ENCODE data around the gene RSPH6A. TPM values are rescaled to one million over a fixed set of nuclear protein-coding genes. Genes with fewer than 3 reads are reported as not detected.

Gene RSPH6A
- total RNA-seq, 1 donor from 2014 or later, result 0.48 TPM

DNA sequence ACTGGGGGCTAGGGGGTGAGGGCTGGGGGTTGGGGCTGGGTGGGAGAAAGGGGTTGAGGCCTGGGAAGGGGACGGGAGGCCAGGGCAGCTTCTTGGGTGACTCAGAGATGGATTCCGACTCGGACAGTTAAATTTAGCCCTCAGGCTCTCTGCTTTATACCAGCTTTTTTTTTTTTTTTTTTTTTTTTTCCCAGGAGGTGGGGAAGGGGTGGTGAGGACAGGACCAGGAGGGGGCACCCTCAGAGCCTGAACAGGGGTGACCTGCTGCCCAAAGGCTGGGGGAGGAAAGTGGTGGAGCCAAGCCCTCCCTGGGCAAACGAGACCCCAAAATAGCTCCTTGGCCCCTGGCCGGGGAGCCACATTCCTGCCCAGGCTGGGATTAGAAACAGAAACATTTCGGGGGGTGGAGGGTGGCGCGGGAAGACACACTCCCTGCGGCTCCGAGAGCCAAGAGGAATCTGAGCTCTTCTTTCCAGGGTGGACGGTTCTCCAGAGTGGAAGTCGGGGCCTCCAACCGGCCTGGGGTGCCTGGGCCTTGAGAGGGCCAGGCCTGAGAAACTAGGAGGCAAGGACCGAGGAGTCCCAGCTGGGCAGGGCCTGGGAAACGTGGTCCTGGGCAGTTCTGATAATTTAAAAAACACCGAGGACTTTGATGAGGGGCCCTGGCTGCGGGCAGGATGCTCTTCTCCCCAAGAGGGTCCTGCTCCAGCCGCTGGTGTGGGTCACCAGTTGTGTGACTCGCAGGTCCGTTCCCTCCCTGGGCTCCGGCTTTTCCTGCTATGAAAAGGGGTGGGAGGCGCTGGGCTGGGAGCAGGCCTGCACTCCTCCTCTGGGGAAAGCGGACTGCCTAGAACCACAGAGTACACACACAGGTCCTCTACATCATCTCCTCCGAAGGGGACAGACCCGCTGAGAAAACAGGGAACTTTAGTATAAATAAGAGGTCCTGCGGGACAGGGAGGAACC lies 32.0 kb downstream of the RSPH6A start:
- H3K9me3 Mint-ChIP-seq (ENCODE audit: low read depth), result no peaks in the 10 kb centered on the region
- H3K4me3 Mint-ChIP-seq (ENCODE audit: low read depth), result no peak overlapping the region
- no peak overlapping the region for H3K27ac Mint-ChIP-seq
- TF ChIP-seq, protein P1, sequence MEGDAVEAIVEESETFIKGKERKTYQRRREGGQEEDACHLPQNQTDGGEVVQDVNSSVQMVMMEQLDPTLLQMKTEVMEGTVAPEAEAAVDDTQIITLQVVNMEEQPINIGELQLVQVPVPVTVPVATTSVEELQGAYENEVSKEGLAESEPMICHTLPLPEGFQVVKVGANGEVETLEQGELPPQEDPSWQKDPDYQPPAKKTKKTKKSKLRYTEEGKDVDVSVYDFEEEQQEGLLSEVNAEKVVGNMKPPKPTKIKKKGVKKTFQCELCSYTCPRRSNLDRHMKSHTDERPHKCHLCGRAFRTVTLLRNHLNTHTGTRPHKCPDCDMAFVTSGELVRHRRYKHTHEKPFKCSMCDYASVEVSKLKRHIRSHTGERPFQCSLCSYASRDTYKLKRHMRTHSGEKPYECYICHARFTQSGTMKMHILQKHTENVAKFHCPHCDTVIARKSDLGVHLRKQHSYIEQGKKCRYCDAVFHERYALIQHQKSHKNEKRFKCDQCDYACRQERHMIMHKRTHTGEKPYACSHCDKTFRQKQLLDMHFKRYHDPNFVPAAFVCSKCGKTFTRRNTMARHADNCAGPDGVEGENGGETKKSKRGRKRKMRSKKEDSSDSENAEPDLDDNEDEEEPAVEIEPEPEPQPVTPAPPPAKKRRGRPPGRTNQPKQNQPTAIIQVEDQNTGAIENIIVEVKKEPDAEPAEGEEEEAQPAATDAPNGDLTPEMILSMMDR (IDR thresholded peaks at IDR 0.05; ENCODE audit: unreplicated experiment), result no peak
- H3K27me3 Mint-ChIP-seq, result no peaks in the 10 kb centered on the region
- H3K36me3 Mint-ChIP-seq (ENCODE audit: insufficient read depth), result peaks cover 17% of the 10 kb centered on the region
- peaks cover 12% of the 10 kb centered on the region for H3K4me1 Mint-ChIP-seq (ENCODE audit: low read depth)
- no peak for DNase-seq (ENCODE audit: low spot score, unreplicated experiment)

DNA sequence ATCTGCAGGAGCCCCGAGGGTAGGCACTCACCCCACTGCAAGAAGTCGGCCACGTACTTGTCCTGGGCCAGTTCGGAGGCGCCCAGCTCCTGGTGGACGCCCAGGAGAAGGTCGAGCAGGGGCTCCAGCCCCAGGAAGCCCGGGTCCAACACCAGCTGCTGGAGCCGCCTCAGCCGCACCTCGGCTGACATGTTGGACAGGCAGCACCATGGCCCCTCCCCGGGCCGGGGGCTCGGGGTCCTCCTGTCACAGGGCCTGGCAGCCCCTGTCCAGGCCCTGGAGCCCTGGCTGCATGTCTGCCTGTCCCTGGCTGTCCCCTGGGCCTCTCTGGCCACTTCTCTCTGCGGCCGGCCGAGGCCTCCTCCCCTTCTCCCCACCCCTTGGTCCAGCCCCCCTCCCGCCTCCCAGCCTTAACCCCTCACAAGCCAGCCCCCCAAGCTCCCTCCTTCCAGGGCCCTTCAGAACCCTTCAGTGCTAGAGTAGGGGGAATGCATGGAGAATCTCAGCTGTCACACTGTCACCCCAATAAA lies 32.9 kb downstream of the RSPH6A start, which contains the start of gene DMPK:
Gene DMPK, minus strand, starts transcription at position 329 of the 530 bp plus-strand sequence. Its CDS starts 138 bp downstream, at position 191.
- H3K27ac Mint-ChIP-seq, result no peak within 1 kb of the TSS
- TF ChIP-seq, protein P1 (IDR thresholded peaks at IDR 0.05; ENCODE audit: unreplicated experiment), result no peak
- no peak within 1 kb of the TSS for H3K4me3 Mint-ChIP-seq (ENCODE audit: low read depth)
- H3K4me1 Mint-ChIP-seq (ENCODE audit: low read depth), result peaks cover 12% of the 10 kb centered on the region
- H3K27me3 Mint-ChIP-seq, result no peaks in the 10 kb centered on the region
- peaks cover 14% of the 10 kb centered on the region for H3K36me3 Mint-ChIP-seq (ENCODE audit: insufficient read depth)
- DNase-seq (ENCODE audit: low spot score, unreplicated experiment), result no peak
- H3K9me3 Mint-ChIP-seq (ENCODE audit: low read depth), result no peaks in the 10 kb centered on the region

DNA sequence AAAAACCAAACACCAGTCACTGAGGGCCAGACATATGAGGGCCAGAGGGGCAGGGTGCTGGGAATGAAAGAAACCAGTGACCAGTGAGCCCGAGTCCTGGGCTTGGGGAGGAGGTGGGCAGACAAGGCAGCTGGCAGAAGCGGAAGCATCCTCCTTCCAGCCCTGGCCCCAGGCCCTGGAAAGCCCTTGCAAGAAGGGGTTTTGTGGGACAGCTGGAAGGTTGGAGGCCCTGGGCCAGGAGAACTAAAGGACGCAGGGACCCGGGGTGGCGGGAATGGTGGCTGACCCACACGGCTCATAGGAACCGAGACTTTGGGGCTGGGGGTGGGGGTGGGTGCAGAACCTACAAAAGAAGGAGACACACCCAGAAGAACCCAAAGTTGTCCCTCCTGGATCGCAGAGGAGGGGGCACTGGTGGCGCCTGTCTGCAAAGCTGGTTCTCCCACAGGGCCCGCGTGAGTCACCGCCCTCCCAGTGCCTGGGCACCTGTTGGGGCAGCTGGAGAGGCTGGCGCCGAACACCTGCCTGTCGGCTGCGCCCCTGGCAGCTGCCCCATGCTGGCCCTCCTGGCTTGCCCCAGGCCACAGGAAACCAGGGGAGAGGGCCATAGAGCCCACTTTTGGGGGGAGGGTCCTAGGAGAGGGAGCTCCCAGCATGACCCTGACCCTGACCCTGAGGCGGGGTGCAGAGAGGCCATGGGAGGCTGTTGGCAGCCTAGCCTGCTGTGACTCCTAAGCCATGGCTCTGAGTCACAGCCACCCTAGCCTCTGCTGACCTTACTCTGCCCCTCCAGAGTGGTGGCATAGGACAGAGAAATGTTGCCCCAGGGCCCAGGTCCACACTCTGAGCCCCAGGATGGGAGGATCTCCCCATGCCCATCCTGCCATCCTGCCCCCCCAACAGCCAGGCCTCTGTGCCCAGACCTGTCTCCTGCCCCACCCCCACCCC lies 33.6 kb downstream of the RSPH6A start:
- no peaks in the 10 kb centered on the region for H3K27me3 Mint-ChIP-seq
- peaks cover 12% of the 10 kb centered on the region for H3K4me1 Mint-ChIP-seq (ENCODE audit: low read depth)
- no peaks in the 10 kb centered on the region for H3K9me3 Mint-ChIP-seq (ENCODE audit: low read depth)
- TF ChIP-seq, protein P1 (IDR thresholded peaks at IDR 0.05; ENCODE audit: unreplicated experiment), result no peak
- no peak overlapping the region for H3K27ac Mint-ChIP-seq
- H3K36me3 Mint-ChIP-seq (ENCODE audit: insufficient read depth), result peaks cover 20% of the 10 kb centered on the region
- no peak for DNase-seq (ENCODE audit: low spot score, unreplicated experiment)
- no peak overlapping the region for H3K4me3 Mint-ChIP-seq (ENCODE audit: low read depth)

DNA sequence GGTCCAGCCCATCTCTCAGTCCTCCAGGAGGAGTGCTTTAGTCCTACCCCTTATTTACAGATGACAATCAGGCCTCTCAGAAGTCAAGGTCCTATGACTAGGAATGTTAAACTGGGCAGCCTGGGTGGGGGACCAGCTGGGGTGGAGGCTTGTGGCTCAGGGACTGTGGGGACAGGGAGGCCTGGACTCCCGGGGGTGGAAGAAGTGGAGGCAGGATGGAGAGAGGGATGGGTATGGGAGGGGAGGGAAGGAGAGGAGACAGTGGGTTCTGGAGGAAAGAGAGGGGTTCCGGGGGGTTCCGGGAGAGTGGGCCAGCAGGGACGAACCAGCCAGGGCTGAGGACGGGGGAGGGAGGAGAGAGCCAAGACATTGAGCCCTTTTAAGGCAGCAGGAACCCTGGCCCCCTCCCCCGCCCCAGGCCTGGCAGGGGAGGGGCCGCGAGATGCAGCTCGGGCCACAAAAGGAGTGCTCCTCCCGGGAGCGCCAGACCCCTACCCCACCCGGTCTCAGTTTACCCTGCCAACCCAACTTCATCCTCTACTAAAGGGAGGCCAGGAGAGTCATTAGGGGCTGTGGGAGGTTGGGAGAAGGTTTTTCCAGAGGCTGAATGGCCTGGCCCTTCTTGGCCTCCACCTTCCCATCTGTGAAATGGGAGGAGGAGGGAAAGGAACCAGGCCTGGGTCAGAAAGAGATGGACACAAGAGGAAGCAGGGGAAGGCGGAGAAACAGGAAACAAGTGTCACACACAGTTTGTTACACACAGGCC lies 34.5 kb downstream of the RSPH6A start:
- no peak overlapping the region for H3K27ac Mint-ChIP-seq
- H3K4me3 Mint-ChIP-seq (ENCODE audit: low read depth), result no peak overlapping the region
- peaks cover 17% of the 10 kb centered on the region for H3K36me3 Mint-ChIP-seq (ENCODE audit: insufficient read depth)

More for the DNA sequence above, 34.5 kb downstream of the RSPH6A start:
- TF ChIP-seq, protein P1 (IDR thresholded peaks at IDR 0.05; ENCODE audit: unreplicated experiment), result no peak
- no peaks in the 10 kb centered on the region for H3K9me3 Mint-ChIP-seq (ENCODE audit: low read depth)
- no peaks in the 10 kb centered on the region for H3K27me3 Mint-ChIP-seq
- DNase-seq (ENCODE audit: low spot score, unreplicated experiment), result no peak
- peaks cover 12% of the 10 kb centered on the region for H3K4me1 Mint-ChIP-seq (ENCODE audit: low read depth)

Data from progenitor cell of endocrine pancreas (in vitro differentiated cells).